ENCODE measurements around the gene RPH3AL. TPM values are rescaled to one million over a fixed set of nuclear protein-coding genes. Genes with fewer than 3 reads are reported as not detected.

Gene RPH3AL
- total and polyA plus RNA-seq, 2 of the 8 experiments (the other 6 are each of a cell fraction or from before 2014, with no cell fraction given): 5.6 to 5.8 TPM

DNA sequence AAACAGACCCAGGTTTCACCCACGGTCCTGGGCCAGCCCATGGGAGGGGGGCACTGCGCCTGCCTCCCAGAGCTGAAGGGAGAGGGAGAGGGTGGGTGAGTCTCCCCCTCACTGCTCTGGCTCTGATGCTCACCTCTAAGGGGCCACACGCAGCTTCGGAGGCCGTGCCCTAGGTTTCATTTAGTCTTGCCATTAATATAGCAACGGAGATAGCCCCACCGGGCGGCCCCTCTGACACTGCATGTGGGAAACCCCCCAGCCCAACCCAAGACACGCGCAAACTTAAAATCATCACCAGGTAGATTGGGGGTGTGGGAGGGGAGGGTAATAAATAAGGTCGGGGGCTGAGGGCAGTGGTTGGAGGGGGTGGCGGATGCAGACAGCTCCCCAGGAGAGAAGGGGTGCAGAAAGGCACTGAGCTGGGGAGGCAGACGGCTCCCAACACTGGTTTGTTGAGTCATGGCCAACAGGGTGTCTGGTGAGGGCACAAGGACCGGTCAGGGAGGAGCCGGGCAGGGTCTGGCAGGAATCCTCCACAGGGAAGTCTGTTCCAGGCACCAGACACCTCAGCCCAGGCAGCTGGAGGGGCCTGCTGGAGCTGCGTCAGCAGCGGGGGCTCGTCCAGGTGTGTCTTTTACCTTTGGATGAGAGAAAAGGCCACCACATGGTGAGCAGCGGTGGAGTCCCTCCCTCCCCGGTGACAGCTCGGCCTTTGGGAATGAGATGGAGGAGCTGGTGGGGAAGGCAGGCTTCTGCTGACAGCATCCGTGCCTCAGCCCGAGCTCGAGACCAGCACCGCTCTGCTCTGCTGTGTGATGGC lies 139.1 kb downstream of the RPH3AL start:
- Histone ChIP-seq H3K4me3 (ENCODE audit: extremely low read depth in 1 of 4, insufficient read depth in 2 of 4, low read depth in 3 of 4, low read length in 4 of 4) (no peak overlapping the region), H3K23ac (ENCODE audit: insufficient read length) (no peak overlapping the region), H4K5ac (ENCODE audit: insufficient read length, low read depth, low read length) (no peak overlapping the region), H2AK5ac (ENCODE audit: low read depth, low read length) (0 out of 2 replicates have a peak overlapping the region, but pooled peaks have one; percentile 40), H3K23me2 (ENCODE audit: low read depth, low read length) (peaks cover 5% of the 10 kb centered on the region), H3K27me3 (replicated peaks in 1 of 4; ENCODE audit: control insufficient read depth in 3 of 4, extremely low read depth in 1 of 4, insufficient read depth in 3 of 4, low read length in 3 of 4) (no peaks in the 10 kb centered on the region), H2BK15ac (ENCODE audit: low read length) (no peak overlapping the region), H2BK5ac (ENCODE audit: low read depth, low read length) (no peak overlapping the region), H3K36me3 (ENCODE audit: control insufficient read depth in 2 of 4, insufficient read depth in 4 of 4, low read length in 3 of 4) (peaks cover 0 to 5% (median 0%) of the 10 kb centered on the region in 4 experiments; a peak in 2 of 8 replicates), H3K79me2 (ENCODE audit: control insufficient read depth in 1 of 2, insufficient read depth in 2 of 2, low read length in 2 of 2) (no peaks in the 10 kb centered on the region), H3K4ac (replicated peaks; ENCODE audit: insufficient read length, low read depth, low read length) (no peak overlapping the region), H2BK12ac (ENCODE audit: low read depth, low read length) (no peak overlapping the region), H2AFZ (ENCODE audit: low read length) (no peak overlapping the region), H3K14ac (ENCODE audit: insufficient read length) (no peak overlapping the region), H3K4me2 (ENCODE audit: insufficient read depth in 1 of 2, low read depth in 2 of 2, low read length in 2 of 2) (no peak overlapping the region), H4K20me1 (replicated peaks in 1 of 2; ENCODE audit: control insufficient read depth in 1 of 2, insufficient read depth in 2 of 2, low read length in 2 of 2) (no peaks in the 10 kb centered on the region), H4K8ac (ENCODE audit: extremely low read depth, insufficient read depth, low read length) (no peak overlapping the region; the same call in 1 of the 2 replicates), H3K79me1 (ENCODE audit: low read depth, low read length) (no peaks in the 10 kb centered on the region), H4K91ac (replicated peaks; ENCODE audit: insufficient read length, low read length) (no peak overlapping the region), H2BK20ac (ENCODE audit: low read length) (no peak overlapping the region), H3K18ac (ENCODE audit: extremely low read depth, low read length) (no peak overlapping the region), H3K9me3 (ENCODE audit: insufficient read depth in 2 of 2, low read depth in 1 of 2, low read length in 1 of 2) (peaks cover 0 to 3% of the 10 kb centered on the region in 2 experiments; a peak in 1 of 4 replicates), H3K56ac (replicated peaks; ENCODE audit: insufficient read length, low read depth, low read length) (no peak overlapping the region), H2BK120ac (replicated peaks; ENCODE audit: low read depth, low read length) (no peak overlapping the region), H3K9ac (replicated peaks in 1 of 4; ENCODE audit: extremely low read depth in 1 of 4, low read depth in 3 of 4, low read length in 3 of 4) (no peak overlapping the region), H3K27ac (ENCODE audit: low read depth, low read length) (no peak overlapping the region), H3K4me1 (replicated peaks in 1 of 4; ENCODE audit: control insufficient read depth in 3 of 4, insufficient read depth in 4 of 4, low read length in 3 of 4) (peaks cover 2 to 7% (median 3%) of the 10 kb centered on the region in 4 experiments; a peak in 5 of 7 replicates)
- POLR2A ChIA-PET (ENCODE audit: partially characterized antibody): no interaction called here
- CTCF ChIA-PET (ENCODE audit: partially characterized antibody): interaction anchor here (0.9 to 1.3 kb wide), 3 partner anchors 10 to 50 kb away, joined by 3 to 4 read pairs (median 3); no protein-coding TSS in a partner anchor
- no peak for DNase-seq (ENCODE audit: low read depth in 1 of 2, low spot score in 2 of 2)
- 90% methylated on average over 20 of the region's 25 CpGs; no CpG with 5 or more reads in 1 of the 2 experiments for WGBS, 2 experiments (ENCODE audit: extremely low coverage in 1 of 2, insufficient coverage in 1 of 2, insufficient read length in 1 of 2, insufficient replicate concordance in 2 of 2, low coverage in 1 of 2, low lambda C conversion rate in 2 of 2, missing lambda C conversion rate in 1 of 2)
- FAIRE-seq: no peak

Measured in H1 (cell line).